Skin of body (tissue), 2 donors: ENCODE measurements around the gene MIA3. TPM values are rescaled to one million over a fixed set of nuclear protein-coding genes. Genes with fewer than 3 reads are reported as not detected.

Experiments used
- DNase-seq: peaks from one replicate; lab custom pipeline; 2025; lab: John Stamatoyannopoulos, UW
- total RNA-seq: library from RNA; depleted of rRNA; stranded (reverse); fragments of >200 nt; gene quantifications from one replicate; pipeline ENCODE4 v1.2.3, GENCODE V29; 2014

MIA3 gene
- total RNA-seq, 1 donor from 2014 or later: 44.8 TPM

- DNase-seq: no peak
These were observed 1.1 kb downstream of the MIA3 start for GRCh38 chr1:222618880-222619596.

DNA sequence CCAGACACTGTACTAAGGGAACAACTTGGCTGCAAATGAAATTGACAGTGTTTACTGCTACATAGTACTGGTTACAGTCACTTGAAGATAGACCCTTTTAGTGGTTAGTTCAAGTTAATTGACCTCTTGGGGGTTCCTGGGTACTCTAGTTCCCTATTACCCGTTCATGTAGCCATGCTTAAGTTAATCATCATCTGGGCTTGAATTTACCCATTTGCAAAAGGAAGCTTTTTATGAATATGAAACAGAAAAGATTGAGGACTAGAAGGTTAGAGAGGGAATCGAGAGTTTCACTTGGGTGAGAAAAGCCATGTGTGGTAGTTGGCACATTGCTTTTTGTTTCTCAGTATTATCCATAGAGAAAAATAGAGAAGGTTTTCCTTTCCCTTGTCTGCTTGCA, 2.7 kb downstream of the MIA3 start:
- DNase-seq: no peak

DNA sequence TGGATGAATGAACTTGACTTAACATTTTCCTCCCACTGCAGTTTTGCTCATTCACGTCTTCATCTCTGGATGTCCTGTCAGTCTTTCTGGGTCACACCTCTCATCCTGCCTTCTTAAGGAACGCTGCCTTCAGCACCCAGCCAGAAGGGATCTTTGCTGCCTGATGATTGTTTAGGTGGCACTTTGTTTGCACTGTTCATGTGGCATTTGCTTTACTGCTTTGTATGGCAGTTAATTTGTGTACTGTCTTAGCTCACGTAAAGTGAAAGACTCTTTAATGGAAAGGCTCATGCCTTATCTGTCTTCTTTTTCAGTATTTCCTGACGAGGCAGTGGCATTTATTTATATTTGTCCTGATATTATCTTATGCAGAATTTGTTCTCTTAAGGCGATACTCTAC, 4.9 kb downstream of the MIA3 start:
- no peak for DNase-seq

GRCh38 chr1:222623458-222623857, 5.6 kb downstream of the MIA3 start:
- DNase-seq: no peak

DNA sequence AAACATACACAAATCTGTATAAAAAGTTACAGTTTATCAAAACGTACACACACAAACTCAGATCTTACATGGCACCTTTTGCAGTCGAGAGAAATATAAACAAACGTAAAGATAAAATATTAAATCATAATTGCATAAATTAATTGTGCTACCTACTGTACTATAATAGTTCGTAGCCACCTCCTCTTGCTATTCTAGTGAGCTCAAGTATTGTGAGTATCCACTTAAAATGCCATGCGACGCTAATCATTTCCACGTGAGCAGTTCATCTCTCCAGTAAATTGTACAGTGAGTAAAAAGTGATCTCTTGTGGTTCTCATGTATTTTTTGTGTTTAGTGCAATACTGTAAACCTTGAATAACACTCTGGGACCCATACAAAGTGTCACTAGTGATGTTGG, 6.3 kb downstream of the MIA3 start:
- DNase-seq: no peak

- no peak for DNase-seq
These were observed 9.3 kb downstream of the MIA3 start for GRCh38 chr1:222627232-222627631.

GRCh38 chr1:222629921-222630535, 12.1 kb downstream of the MIA3 start:
- no peak for DNase-seq

- no peak for DNase-seq
These were observed 13.8 kb downstream of the MIA3 start for GRCh38 chr1:222631611-222632208.

DNA sequence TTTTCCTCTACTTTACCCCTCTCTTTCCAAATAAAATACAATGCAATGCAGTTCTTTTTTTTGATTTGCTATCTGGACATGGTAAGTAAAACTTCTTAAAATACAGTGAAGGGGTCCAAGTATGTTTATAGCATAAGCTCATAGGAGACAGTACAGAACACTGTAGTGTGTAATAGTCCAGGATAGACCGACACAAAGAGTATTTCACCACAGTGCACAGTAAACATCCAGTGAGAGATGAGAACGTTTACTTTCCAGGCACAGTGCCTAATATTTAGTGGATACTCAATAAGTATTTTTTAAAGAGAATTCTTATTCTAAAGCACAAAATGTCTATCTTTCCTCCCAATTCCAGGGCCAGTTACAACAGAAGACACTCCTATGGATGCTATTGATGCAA, 14.9 kb downstream of the MIA3 start:
- no peak for DNase-seq

DNA sequence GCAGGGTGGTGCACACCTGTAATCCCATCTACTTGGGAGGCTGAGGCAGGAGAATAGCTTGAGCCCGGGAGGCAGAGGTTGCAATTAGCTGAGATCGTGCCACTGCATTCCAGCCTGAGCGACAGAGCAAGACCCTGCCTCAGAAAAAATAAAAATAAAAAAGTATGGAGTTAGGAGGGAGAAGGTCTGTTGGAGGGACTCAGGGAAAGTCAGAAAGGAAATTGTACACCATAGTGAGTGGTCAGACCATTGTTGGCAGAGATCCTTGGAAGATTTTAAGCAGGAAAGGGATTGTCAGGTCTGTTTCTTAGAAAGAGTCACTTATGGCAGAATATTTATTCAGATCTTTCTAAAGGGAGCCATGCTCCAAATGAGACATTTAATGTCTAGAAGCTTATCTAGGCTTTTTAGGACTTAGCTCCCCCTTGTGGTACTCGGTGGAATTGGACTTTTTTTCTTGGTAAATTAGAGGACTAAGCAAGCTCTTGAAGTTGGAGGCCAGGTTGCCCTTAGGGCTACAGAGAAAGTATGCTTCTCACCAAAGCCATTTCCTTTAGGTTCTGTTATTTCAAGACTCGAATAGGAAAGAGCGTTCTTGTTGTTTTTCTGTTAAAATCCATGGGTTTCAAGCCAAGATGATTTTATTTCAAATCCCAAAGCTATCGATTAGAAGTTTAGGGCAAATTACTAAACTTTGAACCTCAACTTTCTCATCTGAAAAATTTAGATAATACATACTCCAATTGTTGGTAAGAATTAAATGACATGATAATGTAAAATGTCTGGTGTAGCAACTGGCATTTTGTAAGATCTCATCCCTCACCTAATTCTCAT, 16.5 kb downstream of the MIA3 start:
- DNase-seq: peak; percentile 71

DNA sequence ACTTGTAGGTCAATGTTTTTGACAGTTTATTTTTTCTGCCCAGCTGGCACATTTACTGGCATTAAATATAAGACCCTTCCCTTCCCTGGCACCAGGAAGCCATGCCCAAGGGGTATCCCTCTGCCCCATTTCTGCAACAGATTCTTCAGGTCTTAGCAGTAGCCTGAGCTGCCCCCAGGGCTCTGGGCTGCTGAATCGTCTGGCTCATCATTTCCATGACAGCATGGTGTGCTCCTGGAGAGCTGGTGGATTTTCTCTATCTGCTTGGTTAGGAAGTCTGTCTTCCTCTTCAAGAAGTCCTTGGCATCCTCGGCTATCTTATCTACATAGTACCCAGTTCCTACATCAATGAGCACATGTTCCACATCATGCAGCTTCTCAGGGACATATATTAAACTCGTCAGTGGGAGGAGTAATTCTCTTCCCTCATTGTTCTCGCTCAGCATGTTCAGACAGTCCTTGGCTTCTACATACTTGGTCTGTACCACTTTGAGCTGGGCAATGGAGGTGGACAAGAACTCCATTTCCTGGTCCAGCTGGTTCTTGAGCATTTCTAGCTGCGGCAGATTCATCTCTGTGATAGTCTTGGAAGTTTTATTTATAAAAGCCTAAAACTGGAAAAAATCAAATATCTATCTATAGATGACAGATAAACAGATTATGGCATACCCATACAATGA, 23.5 kb downstream of the MIA3 start:
- DNase-seq: no peak

DNA sequence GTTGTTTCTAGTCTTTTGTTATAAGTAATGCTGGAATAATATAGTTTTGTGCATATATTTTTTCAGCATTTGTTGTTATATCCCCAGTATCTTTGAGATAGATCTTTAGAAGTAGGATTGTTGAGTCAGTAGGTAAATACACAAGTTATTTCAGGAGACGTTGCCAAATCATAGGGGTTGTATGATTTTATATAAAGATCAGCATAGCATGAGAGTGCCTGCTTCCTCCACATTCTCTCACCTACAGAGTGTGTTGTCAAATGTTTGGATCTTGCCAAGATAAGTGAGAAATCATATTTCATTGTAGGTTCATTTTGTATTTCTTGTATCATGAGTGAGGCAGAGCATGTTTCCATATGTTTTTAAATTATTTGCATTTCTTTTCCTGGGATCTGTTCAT, 24.6 kb downstream of the MIA3 start:
- DNase-seq: no peak

- peak; percentile 66 for DNase-seq
These were observed 25.7 kb downstream of the MIA3 start for GRCh38 chr1:222643606-222643937.

DNA sequence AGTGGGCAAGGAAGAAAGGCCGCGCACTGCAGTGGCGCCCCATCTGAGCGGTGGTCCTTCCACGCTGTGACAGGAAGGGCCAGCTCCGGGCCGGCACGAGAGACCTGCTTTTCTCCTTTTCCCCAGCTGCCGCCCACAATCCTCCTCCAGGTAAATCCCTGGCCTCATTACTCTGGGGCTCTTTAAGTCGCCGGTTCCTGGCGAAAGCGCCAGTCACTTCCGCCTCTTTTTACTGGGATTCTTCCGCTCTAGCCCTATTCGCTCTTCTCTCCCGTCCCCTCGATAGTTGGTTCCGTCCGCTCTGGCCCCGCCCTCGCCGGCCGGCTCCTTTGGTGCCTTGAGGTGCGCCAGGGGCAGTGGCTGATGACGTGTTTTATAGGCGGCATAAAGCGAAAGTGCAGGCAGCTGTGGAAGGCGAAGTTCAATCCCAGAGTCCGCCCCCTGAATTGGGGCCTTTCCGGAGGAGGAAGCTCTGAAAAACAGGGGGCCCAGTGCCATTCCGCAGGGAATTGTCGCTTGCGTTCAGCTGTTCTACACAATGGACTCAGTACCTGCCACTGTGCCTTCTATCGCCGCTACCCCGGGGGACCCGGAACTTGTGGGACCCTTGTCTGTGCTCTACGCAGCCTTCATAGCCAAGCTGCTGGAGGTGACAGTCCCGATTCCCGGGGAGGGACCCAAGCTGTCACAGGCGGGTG, 26.2 kb downstream of the MIA3 start:
- DNase-seq: peak; percentile 97

DNA sequence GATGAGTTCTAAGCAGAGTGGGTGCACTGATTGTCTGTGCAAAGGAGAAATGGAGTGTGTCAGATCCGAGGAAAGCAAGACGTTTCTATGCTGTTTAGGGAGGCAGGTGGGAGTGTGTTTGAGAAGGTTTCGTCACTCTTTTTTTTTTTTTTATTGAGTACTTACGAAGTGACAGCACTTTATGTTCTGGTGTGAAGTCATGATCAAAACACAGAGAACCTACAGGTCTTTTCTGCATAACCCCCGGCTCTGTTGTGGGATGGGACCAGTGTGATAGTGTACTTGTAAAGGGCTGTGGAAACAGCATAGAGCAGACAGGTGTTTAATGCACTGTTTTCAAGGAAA, 26.7 kb downstream of the MIA3 start:
- peak; percentile 43 for DNase-seq

- DNase-seq: no peak
These were observed 34.8 kb downstream of the MIA3 start for GRCh38 chr1:222652676-222653075.

DNA sequence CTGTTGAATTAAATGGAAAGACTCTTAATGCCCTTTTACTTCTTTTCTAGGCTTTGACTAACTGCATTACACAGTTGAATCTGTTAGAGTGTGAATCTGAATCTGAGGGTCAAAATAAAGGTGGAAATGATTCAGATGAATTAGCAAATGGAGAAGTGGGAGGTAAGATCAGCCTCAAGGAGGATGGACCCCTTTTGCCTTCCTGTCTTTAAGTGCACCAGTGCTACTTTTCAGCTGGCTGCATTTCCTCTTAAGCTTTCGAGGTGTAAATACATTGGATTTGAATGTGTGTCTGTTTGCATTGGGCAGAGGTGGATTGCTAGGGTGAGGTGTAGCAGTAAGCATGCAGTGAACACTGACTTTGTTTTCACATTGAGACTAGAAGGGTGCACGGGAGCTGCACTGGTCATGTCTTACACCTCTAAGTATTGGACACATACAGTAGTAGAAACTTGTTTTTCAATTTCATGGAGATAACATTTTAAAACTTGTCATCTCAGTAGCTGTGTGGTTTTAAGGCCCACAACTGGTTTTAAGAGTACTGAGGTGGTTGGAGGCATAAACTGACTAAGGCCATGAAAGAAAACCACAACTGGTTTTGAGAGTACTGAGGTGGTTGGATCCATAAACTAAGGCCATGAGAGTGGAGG, 35.4 kb downstream of the MIA3 start:
- no peak for DNase-seq

DNA sequence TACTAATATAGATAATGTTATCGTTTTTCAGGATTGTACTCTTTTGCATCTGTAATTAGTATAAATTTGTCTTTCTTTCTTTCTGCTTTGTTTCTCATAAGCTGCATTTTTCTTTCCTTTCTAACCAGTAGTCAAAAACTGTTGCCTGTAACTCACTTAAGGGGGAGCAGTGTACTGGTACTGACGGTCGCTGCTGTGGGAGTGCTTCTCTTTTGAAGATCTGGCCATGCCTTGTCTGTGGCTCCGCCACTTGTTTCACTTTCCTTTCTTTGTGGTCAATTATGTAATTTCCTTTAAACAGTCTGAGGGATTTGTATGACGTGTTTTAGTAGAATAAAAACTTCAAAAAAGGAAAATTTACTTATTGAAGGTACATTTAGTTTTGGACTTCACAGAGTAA, 37.0 kb downstream of the MIA3 start:
- DNase-seq: no peak

- DNase-seq: no peak
These were observed 38.7 kb downstream of the MIA3 start for GRCh38 chr1:222656391-222657155.

DNA sequence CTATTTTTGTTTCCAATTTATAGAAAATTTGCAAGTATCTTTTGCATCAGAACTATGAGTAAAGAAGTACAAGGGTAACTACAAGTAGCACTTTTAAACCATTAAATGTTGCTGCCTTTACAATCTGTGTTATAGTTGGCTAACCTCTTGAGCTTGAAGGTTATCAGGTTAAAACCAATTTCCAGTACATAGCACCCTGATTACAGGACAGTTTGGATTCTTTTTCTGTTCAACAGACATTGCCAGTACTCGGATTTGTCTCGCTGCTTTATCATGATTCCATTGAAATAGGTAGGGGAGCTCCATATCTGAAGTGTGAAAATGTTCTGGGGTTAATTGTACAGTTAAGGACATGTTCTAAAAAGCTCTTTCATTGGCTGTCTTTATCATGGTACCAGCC, 40.0 kb downstream of the MIA3 start:
- no peak for DNase-seq
